ENCODE data around the gene KRTAP10-12.

Gene KRTAP10-12

DNA sequence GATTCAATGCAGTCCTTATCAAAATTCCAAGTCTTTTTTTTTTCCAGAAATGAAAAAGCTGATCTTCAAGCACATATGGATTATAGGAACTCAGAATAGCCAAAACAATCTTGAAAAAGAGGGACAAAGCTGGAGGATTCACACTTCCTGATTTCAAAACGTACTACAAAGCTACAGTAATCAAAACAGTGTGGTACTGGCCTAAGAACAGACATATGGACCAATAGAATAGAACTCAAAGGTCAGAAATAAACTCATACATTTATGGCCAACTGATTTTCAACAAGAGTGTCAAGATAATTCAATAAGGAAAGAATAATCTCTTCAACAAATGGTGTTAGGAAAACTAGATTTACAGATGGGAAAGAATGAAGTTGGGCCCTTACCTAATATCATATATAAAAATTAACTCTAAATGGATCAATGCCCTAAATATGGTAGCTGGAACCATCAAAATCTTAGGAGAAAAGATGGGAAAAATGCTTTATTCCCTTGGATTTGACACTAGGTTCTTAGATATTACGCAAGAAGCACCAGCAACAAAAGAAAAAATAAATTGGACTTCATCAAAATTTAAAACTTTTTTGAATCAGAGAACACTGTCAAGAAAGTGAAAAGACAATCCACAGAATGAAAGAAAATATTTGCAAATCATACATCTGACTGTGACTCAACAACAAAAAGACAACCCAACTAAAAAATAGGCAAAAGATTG lies 4.0 kb upstream of the KRTAP10-12 start:
- TF ChIP-seq, protein P1, sequence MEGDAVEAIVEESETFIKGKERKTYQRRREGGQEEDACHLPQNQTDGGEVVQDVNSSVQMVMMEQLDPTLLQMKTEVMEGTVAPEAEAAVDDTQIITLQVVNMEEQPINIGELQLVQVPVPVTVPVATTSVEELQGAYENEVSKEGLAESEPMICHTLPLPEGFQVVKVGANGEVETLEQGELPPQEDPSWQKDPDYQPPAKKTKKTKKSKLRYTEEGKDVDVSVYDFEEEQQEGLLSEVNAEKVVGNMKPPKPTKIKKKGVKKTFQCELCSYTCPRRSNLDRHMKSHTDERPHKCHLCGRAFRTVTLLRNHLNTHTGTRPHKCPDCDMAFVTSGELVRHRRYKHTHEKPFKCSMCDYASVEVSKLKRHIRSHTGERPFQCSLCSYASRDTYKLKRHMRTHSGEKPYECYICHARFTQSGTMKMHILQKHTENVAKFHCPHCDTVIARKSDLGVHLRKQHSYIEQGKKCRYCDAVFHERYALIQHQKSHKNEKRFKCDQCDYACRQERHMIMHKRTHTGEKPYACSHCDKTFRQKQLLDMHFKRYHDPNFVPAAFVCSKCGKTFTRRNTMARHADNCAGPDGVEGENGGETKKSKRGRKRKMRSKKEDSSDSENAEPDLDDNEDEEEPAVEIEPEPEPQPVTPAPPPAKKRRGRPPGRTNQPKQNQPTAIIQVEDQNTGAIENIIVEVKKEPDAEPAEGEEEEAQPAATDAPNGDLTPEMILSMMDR (IDR thresholded peaks at IDR 0.05; ENCODE audit: extremely low read depth, insufficient read depth, missing control alignments), result no peak
- no peak for DNase-seq (ENCODE audit: low spot score)
- in situ Hi-C loops (cut with MboI; ENCODE audit: low pct_unique_long_range_greater_than_20kb, low sequenced_read_pairs, unreplicated experiment), result no loop called here

DNA sequence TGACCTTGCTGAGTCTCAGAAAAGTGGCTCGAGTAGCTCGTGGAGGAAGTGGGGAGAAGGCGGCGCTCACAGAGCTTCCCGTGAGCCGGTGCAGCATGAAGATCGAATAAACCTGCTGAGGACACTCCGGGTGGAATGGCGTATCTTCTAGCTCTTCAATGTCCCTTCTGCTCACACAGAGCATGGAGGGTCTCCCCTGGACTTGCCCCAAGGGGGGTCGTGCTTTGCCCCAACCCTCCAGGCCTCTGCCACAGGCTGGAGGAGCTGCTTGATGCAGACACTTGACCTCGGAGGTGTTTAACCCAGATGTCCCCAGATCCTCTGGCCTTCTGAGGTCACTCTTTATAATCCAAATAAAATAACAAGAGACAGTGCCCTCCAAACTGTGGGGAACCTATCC lies 2.2 kb upstream of the KRTAP10-12 start:
- DNase-seq (ENCODE audit: low spot score), result no peak
- in situ Hi-C loops (cut with MboI; ENCODE audit: low pct_unique_long_range_greater_than_20kb, low sequenced_read_pairs, unreplicated experiment), result no loop called here

DNA sequence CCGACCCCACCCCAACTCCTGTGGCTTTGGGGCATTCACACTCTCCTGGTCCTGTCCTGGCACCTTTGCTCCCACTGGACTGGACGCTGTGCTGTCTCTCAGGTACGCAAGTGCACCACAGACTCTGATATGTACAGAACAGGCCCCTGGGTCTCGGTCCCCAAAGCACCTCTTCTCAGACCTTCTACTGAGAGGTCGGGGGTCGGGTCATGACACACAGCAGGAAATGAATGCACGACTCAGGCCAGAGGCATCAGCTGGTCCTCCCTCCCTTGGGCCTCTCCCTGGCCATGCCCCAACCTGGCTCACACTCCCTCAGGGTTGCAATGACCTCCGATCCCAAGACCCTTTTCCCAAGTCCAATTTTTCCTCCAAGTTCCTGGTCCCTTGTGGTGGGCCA lies 1.8 kb upstream of the KRTAP10-12 start:
- TF ChIP-seq, protein P1 (IDR thresholded peaks at IDR 0.05; ENCODE audit: extremely low read depth, insufficient read depth, missing control alignments), result no peak
- peak; percentile 12 for DNase-seq (ENCODE audit: low spot score)
- in situ Hi-C loops (cut with MboI; ENCODE audit: low pct_unique_long_range_greater_than_20kb, low sequenced_read_pairs, unreplicated experiment), result no loop called here

More for the DNA sequence above, 2.2 kb upstream of the KRTAP10-12 start:
- TF ChIP-seq, protein P1 (IDR thresholded peaks at IDR 0.05; ENCODE audit: extremely low read depth, insufficient read depth, missing control alignments), result no peak

DNA sequence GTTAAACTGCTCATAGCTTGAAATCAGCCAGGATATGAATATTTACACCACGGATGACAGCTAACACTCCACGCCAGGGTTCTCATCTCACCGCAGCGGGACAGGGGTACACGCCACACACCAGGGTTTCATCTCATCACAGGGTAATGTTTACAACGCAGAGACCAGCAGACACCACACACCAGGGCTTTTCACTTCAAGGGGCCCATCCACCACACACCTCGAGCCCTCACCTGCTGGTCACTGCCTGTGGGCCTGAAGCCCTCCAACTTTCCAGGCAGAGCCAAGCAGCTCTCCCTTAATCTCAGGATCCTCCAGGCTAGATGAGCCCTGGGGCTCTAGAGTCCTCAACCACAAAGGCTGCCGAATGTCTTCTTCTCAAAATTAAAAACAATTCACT lies 1.3 kb upstream of the KRTAP10-12 start:
- TF ChIP-seq, protein P1 (IDR thresholded peaks at IDR 0.05; ENCODE audit: extremely low read depth, insufficient read depth, missing control alignments), result no peak
- in situ Hi-C loops (cut with MboI; ENCODE audit: low pct_unique_long_range_greater_than_20kb, low sequenced_read_pairs, unreplicated experiment), result no loop called here
- peak; percentile 14 for DNase-seq (ENCODE audit: low spot score)

DNA sequence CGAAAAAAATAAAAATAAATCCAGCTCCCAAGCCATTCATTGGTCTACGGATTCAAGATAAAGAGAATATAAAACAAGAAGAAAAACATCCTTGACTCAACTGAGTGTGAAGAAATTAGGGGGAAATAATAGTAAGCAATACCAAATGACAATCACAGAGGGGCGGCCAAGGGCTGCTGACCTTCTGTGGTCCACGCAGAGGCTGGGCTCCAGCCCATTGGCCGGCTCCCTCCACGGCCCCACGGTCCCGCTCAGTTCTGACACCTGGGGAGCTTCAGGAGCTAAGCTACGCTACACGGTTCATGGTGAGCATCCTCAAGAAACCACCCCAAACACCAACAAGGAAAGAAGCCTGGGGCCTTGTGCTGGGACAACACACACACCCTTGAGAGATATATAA lies 400 bp upstream of the KRTAP10-12 start:
- TF ChIP-seq, protein P1 (IDR thresholded peaks at IDR 0.05; ENCODE audit: extremely low read depth, insufficient read depth, missing control alignments), result no peak
- DNase-seq (ENCODE audit: low spot score), result peak; percentile 18
- in situ Hi-C loops (cut with MboI; ENCODE audit: low pct_unique_long_range_greater_than_20kb, low sequenced_read_pairs, unreplicated experiment), result no loop called here

DNA sequence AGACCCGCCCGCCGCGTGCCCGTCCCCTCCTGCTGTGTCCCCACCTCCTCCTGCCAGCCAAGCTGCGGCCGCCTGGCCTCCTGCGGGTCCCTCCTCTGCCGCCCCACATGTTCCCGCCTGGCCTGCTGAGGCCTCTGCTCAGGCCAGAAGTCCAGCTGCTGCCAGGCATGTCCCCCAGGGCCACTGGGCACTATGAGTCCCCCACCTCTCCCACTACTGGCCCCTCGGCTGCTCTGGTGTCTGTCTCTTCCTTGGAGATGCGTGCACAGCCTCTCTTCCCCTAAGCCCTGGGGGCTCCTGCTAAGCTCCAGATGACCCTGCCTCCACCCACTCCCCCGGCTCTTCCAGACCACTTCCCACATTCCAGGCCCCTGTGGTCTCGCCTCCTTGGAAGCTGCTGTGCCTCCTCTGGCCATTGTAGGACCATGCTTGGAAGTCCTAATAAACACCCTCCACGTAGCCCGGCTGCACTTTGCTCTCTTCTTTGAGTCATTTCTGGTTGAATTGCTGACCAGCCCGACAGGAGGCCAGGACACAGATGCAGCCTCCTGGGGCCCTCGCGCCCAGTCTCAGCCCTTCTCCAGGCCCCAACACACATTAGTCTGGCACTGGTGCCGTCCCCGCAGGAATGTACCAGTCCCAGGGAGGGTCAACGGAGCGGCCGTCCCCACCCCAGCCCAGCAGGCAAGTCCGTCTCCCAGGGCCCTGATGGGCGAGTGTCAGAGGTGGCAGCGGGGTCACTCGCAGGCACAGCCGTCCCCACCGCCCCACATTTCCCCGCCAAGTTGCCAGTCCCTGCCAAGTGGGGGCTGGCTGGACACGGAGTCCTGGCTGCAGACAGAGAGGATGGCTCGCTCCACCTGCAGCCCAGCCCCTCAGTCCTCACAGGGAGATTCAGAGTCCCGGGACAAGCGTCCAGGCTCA lies 1.1 kb downstream of the KRTAP10-12 start:
- in situ Hi-C loops (cut with MboI; ENCODE audit: low pct_unique_long_range_greater_than_20kb, low sequenced_read_pairs, unreplicated experiment), result no loop called here
- TF ChIP-seq, protein P1 (IDR thresholded peaks at IDR 0.05; ENCODE audit: extremely low read depth, insufficient read depth, missing control alignments), result no peak
- peak; percentile 17 for DNase-seq (ENCODE audit: low spot score)
